Measurements from ENCODE around the gene PITPNB. TPM values are rescaled to one million over a fixed set of nuclear protein-coding genes. Genes with fewer than 3 reads are reported as not detected.

Gene PITPNB
- total and polyA plus RNA-seq, 2 of the 13 experiments (the other 11 are each of a cell fraction or from before 2014, with no cell fraction given), result 17.0 to 30.1 TPM

DNA sequence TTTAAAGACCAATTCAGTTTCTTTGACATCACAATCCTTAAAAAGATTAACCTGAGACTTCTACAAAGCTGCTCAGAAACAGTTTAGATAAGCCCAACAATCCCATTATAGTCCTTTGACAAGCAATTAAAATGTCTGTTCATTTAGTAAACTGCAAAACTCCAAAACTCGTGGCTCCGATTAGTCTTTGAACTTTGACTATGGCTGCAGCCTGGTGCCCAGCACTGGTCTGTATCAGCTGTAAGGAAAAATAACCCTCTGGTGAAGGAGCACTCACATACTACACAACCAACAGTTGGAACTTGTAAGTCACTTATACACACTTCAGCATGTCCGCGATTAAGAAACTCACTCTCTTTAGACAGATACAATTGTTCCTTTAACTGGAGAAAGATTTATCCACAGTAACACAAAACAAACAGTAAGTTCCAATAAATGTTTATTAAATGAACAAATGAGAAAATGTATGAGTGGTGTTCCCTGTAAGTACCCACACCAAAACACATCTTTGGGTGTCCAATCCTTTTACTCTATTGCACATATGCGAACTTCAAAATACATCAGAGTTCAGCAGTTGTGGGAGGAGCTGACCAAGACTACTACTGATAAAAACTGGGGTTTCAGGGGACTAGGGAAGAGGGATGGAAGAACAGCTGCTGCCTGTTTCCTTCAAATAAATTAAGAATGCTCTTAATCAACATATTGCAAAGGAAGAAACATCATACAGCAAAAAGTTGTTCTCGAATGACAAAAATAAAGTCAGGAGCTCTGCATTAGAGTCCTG is 36.4 kb downstream of the PITPNB start:
- Histone ChIP-seq H4K20me1 (ENCODE audit: insufficient read depth, low read length) (peaks cover 7% of the 10 kb centered on the region), H3K27me3 (ENCODE audit: control insufficient read depth in 1 of 2, insufficient read depth in 2 of 2, low read length in 2 of 2) (no peaks in the 10 kb centered on the region), H3K36me3 (replicated peaks in 1 of 2; ENCODE audit: control insufficient read depth in 1 of 2, insufficient read depth in 2 of 2, low read length in 2 of 2) (peaks cover 5 to 19% of the 10 kb centered on the region in 2 experiments; a peak in 3 of 5 replicates), H3K4me2 (ENCODE audit: low read depth, low read length) (no peak overlapping the region), H2AFZ (ENCODE audit: low read length) (no peak overlapping the region), H3K4me3 (replicated peaks in 1 of 3; ENCODE audit: insufficient read depth in 1 of 3, low read depth in 2 of 3, low read length in 3 of 3) (no peak overlapping the region), H3K79me2 (ENCODE audit: insufficient read depth, low read length) (peaks cover 18% of the 10 kb centered on the region), H3K9me3 (ENCODE audit: low read length) (no peaks in the 10 kb centered on the region), H3K4me1 (ENCODE audit: insufficient read depth, low read length) (peaks cover 45% of the 10 kb centered on the region), H3K9ac (ENCODE audit: insufficient read depth, low read depth, low read length) (no peak overlapping the region), H3K27ac (ENCODE audit: extremely low read length, insufficient read depth, low read length) (no peak overlapping the region)
- ATAC-seq (no peak; the same call in 2 of the 3 replicates), DNase-seq (ENCODE audit: low spot score) (no peak), FAIRE-seq (no peak)
- intact Hi-C loops (cut with micrococcal nuclease; ENCODE audit: unreplicated experiment), result no loop called here
- ChIA-PET CTCF (ENCODE audit: low intra/inter-chr PET ratio, low total read pairs) (no interaction called here), POLR2A (no interaction called here)
- WGBS (ENCODE audit: low lambda C conversion rate), result 76% methylated on average over 6 of the region's 6 CpGs
- in situ Hi-C loops (cut with HindIII; ENCODE audit: extremely low pct_ligation_motif_present, low pct_unique_long_range_greater_than_20kb), result no loop called here
- TF ChIP-seq ZNF781 (CRISPR knock-in tag; IDR thresholded peaks at IDR 0.05; ENCODE audit: borderline replicate concordance, not compliant biosample characterization) (no peak), ZNF343 (CRISPR knock-in tag; IDR thresholded peaks at IDR 0.05) (no peak)
- BruUV-seq (replicated peaks), result no TSS peak

DNA sequence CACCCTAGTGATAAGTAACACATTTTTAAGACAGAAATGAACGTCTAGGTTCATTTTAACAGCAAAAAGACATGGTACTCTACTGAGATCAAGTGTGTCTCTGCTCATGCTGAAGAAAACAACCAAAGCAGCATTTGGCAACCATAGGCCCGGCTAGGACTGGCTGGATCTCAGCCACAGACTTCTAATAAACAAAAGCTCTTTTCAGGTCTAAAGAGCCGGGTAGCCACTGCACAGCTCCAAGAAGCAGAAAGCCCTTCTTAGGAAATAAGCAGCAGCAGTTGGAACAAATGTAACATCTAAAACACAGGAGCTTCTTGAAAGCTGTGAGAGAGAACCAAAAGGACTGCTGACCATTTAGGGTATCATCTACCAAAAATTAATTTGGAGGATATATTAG is 37.6 kb downstream of the PITPNB start:
- TF ChIP-seq ZNF768 (CRISPR knock-in tag; IDR thresholded peaks at IDR 0.05), result no peak
- TF ChIP-seq, protein P1, sequence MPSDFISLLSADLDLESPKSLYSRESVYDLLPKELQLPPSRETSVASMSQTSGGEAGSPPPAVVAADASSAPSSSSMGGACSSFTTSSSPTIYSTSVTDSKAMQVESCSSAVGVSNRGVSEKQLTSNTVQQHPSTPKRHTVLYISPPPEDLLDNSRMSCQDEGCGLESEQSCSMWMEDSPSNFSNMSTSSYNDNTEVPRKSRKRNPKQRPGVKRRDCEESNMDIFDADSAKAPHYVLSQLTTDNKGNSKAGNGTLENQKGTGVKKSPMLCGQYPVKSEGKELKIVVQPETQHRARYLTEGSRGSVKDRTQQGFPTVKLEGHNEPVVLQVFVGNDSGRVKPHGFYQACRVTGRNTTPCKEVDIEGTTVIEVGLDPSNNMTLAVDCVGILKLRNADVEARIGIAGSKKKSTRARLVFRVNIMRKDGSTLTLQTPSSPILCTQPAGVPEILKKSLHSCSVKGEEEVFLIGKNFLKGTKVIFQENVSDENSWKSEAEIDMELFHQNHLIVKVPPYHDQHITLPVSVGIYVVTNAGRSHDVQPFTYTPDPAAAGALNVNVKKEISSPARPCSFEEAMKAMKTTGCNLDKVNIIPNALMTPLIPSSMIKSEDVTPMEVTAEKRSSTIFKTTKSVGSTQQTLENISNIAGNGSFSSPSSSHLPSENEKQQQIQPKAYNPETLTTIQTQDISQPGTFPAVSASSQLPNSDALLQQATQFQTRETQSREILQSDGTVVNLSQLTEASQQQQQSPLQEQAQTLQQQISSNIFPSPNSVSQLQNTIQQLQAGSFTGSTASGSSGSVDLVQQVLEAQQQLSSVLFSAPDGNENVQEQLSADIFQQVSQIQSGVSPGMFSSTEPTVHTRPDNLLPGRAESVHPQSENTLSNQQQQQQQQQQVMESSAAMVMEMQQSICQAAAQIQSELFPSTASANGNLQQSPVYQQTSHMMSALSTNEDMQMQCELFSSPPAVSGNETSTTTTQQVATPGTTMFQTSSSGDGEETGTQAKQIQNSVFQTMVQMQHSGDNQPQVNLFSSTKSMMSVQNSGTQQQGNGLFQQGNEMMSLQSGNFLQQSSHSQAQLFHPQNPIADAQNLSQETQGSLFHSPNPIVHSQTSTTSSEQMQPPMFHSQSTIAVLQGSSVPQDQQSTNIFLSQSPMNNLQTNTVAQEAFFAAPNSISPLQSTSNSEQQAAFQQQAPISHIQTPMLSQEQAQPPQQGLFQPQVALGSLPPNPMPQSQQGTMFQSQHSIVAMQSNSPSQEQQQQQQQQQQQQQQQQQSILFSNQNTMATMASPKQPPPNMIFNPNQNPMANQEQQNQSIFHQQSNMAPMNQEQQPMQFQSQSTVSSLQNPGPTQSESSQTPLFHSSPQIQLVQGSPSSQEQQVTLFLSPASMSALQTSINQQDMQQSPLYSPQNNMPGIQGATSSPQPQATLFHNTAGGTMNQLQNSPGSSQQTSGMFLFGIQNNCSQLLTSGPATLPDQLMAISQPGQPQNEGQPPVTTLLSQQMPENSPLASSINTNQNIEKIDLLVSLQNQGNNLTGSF (CRISPR knock-in tag; IDR thresholded peaks at IDR 0.05), result no peak
- no peak for TF ChIP-seq ZNF563 (CRISPR knock-in tag; IDR thresholded peaks at IDR 0.05)
- no peak for TF ChIP-seq ZZZ3 (CRISPR knock-in tag; IDR thresholded peaks at IDR 0.05; ENCODE audit: borderline replicate concordance)
- TF ChIP-seq MTA1 (CRISPR knock-in tag; IDR thresholded peaks at IDR 0.05; ENCODE audit: borderline replicate concordance), result no peak
- no peak for TF ChIP-seq ZNF44 (CRISPR knock-in tag; IDR thresholded peaks at IDR 0.05)
- BruUV-seq (replicated peaks), result no TSS peak
- Histone ChIP-seq H2AFZ (ENCODE audit: low read length) (no peak overlapping the region), H3K27ac (ENCODE audit: extremely low read length, insufficient read depth, low read length) (no peak overlapping the region), H3K4me2 (ENCODE audit: low read depth, low read length) (no peak overlapping the region), H3K9me3 (ENCODE audit: low read length) (no peaks in the 10 kb centered on the region), H3K4me1 (ENCODE audit: insufficient read depth, low read length) (peaks cover 43% of the 10 kb centered on the region), H3K9ac (ENCODE audit: insufficient read depth, low read depth, low read length) (no peak overlapping the region), H3K4me3 (replicated peaks in 1 of 3; ENCODE audit: insufficient read depth in 1 of 3, low read depth in 2 of 3, low read length in 3 of 3) (no peak overlapping the region), H4K20me1 (ENCODE audit: insufficient read depth, low read length) (peaks cover 2% of the 10 kb centered on the region), H3K79me2 (ENCODE audit: insufficient read depth, low read length) (peaks cover 21% of the 10 kb centered on the region), H3K36me3 (replicated peaks in 1 of 2; ENCODE audit: control insufficient read depth in 1 of 2, insufficient read depth in 2 of 2, low read length in 2 of 2) (peaks cover 3 to 27% of the 10 kb centered on the region in 2 experiments; a peak in 4 of 5 replicates), H3K27me3 (ENCODE audit: control insufficient read depth in 1 of 2, insufficient read depth in 2 of 2, low read length in 2 of 2) (no peaks in the 10 kb centered on the region)
- no peak for DNase-seq (ENCODE audit: low spot score)
- POLR2A ChIA-PET, result interaction anchor here (1.1 kb wide), 1 partner anchor 38 kb away, joined by 4 read pairs; the partner anchor contains the start of gene PITPNB
- CTCF ChIA-PET (ENCODE audit: low intra/inter-chr PET ratio, low total read pairs), result interaction anchor here (1.4 to 2.9 kb wide), 2 partner anchors 56 to 128 kb away, joined by 8 to 27 read pairs; no protein-coding TSS in a partner anchor
- no peak for ATAC-seq
- FAIRE-seq, result no peak
- WGBS (ENCODE audit: low lambda C conversion rate), result 80% methylated on average over 3 of the region's 3 CpGs
- intact Hi-C loops (cut with micrococcal nuclease; ENCODE audit: unreplicated experiment), result loop anchor here (1.0 kb wide), 1 partner anchor 128 kb away; no protein-coding TSS in a partner anchor
- in situ Hi-C loops (cut with HindIII; ENCODE audit: extremely low pct_ligation_motif_present, low pct_unique_long_range_greater_than_20kb), result no loop called here
